Dermis microvascular lymphatic vessel endothelial cell (primary cell): ENCODE measurements around the gene GOLPH3. TPM values are rescaled to one million over a fixed set of nuclear protein-coding genes. Genes with fewer than 3 reads are reported as not detected.
"Not testable (repeated sequence)": the region's sequence is repeated elsewhere in the genome, so short reads cannot be mapped to it uniquely, and the experiment has no call there.

Experiments used
- DNase-seq, 2 donors: peaks; one replicate each; pipeline versions ENCODE4 v3.0.0 to v3.0.0-alpha.2; 2010; ENCODE audit warnings: low read depth in 2 of 2
- total RNA-seq: library from RNA; depleted of rRNA; stranded (reverse); fragments of >200 nt; gene quantifications from 2 replicates; pipeline ENCODE4 v1.2.1, GENCODE V29; 2014

GOLPH3 gene
- total RNA-seq, 1 donor from 2014 or later = 42.0 TPM

DNA sequence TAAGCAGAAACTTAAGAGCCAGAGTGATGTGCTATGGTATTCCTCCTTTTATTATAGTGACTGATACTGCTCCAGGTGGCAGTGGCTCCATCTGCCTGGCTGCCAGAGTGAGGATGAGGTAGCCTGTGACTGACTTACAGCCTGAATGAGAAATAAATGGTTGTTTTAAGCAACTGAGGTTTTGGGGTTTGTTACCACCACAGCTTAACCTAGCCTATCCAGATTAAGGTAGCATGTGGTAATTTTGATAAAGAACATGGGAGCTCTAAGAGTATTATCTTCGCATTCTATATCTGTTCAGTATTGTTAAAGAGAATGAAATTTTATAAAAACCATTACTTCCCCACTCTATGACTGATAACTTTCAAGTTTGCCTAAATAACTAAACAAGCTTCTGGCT, 39.0 kb downstream of the GOLPH3 start:
- no peak for DNase-seq

GRCh38 chr5:32132757-32133156, 41.4 kb downstream of the GOLPH3 start:
- no peak for DNase-seq

DNA sequence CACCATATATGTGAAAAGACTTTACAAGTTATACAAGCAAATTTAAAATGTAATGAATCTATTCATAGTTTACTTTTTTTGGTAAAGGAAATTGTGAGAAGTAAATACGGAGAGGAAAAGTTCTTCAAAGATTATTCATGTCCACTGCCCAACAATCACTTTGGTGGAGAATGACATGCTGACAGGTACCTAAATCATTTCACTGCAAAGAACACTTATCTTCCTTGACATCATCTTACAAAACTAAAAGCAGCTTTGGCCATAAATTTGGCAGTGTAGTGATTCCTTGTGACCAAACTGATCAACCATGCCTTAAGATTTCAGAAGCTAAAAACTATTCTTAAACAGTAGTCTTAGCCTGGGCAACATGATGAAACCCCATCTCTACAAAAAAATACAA, 42.5 kb downstream of the GOLPH3 start:
- DNase-seq = no peak

- peak in 1 of 2 donors; percentile 27 for DNase-seq
Measured at GRCh38 chr5:32130865-32131264, 43.3 kb downstream of the GOLPH3 start.

DNA sequence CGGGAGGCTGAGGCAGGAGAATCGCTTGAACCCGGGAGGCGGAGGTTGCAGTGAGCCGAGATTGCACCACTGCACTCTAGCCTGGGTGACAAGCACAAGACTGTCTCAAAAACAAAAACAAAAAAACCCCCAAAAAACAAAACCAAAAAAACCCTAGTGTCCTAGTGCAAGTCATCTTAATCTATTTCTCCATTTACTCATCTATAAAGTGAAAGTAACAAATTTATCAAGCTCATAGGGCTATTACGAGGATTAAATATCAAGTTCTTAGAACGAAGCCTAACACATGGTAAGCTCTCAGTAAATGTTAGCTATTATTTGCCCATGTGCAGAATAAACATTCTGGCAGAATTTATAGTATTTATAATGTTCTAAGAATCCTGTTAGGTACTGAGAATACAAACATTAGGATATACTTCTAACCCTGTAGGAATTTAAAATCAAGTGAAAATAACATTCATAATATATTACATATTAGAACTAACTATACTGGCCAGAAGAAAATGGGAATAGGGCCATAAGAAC, 45.0 kb downstream of the GOLPH3 start:
- DNase-seq = no peak

DNA sequence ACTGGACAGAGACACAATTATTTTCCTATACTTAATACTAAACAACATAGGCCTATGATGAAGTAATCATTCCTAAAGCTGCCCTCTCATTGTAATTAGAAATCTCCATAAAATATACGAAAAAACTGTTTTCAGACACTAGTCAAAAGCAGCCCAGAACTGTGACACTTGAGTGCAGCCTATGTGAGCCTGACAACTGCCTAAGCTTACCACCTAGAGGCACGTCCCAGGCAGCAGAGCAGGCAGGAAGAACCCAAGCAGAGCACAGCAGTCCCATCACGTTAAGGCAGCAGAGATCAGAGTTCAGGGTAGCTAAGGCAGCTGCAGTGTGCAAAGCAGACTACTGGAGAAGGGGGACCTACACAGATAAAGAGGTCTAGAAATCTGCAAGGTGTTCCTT, 46.4 kb downstream of the GOLPH3 start:
- no peak for DNase-seq

DNA sequence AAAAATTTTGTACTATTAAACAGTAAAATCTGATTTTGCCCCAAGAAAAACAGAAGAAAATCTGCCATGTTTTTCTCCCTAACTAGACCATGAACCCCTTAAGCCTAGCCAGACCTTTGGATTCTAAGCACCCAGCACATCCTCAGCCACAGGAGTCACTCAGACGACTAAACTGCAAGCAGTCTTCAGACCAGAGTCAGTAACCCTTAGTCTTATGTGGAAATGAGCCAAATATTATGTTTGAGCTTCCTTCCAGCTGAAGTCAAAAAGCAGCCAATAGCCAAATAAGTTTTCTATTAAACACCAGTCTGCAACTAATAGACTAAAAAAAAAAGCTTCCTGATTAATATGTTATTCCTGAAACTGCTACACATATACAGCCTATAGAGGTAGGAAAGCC, 47.4 kb downstream of the GOLPH3 start:
- peak in 1 of 2 donors; percentile 7 for DNase-seq

GRCh38 chr5:32123889-32124676, 50.0 kb downstream of the GOLPH3 start:
- no peak for DNase-seq

DNA sequence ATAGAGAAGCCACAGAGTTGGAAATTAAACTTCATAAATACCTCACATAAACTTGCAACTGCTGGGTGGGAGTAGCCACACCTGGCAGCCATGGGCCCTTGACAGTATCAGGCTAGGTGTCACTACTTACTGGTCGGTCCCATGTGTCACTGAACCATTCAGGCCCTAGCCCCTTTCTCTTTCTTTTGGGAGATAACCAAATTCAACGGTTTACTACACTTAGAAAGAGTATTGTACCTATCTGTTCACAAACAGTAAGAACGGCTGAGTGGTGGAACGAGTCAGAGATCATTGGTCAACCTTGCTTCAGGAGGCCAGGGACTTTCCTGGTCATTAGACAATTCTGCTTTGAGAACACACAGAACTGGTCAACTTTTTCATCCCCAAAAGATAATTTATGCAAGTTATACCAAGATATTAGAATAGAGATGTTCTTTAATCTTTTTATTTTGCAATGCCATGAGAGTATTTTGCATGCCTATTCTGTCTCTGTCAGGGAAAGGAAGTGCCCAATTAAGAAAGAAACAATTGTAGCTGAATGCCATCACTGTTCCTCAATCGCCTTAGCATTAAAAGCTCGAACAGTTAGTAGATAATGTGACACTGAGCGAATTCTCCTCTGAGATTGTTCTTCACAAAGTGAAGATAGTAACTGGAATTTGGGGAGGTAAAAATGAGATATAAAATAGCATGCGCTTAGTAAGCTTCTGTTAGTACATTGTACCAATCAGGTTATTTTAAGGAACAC, 50.9 kb downstream of the GOLPH3 start:
- DNase-seq = no peak

DNA sequence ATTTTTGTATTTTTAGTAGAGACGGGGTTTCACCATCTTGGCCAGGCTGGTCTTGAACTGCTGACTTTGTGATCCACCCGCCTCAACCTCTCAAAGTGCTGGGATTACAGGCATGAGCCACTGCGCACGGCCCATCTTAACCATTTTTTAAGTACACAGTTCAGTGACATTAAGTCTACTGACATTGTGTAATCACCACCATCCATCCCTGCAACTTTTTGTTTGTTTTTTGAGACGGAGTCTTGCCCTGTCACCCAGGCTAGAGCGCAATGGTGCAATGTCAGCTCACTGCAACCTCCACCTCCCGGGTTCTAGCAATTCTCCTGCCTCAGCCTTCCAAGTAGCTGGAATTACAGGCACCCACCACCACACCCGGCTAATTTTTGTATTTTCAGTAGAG, 55.2 kb downstream of the GOLPH3 start:
- DNase-seq = not testable (repeated sequence)

DNA sequence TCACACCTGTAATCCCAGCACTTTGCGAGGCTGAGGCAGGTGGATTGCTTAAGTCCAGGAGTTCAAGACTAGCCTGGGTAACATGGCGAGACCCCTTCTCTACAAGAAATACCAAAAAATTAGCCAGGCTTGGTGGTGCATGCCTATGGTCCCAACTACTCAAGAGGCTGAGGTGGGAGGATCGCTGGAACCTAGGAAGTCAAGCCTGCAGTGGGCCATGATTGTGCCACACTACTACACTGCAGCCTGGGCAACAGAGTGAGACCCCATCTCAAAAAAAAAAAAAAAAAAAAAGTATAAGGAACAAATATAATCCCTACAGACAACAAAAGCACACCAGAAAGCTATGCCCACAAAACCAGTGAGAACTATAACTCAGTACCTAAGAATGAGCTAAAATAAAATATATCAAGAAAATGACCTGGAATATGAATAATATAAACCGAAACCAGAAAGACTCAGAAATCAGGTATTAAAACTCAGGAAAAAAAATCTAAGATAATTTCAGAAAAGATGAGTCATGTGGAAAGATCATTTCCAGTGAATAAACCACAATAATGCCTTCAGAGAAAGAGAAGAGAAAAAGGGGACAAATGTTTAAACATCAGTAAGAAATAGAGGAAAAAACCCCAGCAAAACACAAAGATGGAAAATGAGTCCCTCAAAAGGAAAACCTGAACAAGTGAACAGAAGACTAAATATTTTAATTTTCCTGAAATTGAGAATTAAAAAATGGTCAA, 57.4 kb downstream of the GOLPH3 start:
- no peak for DNase-seq

DNA sequence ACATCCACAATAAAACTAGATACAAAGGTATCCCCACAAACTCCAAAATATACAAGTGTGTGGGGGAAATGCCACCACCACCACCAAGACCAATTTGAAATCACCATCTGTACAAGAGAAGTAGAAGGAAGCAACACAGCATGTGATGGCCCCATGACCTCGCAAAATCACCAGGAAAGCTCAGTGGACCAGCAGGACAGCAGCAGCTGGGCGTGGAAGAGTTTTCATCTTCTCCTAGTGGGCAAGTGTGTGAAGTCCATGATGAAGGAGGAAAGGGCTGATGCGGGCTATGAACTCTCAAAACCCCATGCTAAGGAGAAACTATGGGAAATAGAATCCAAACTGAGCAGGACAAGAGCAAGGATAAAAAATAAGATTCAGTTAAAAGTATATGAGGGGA, 58.1 kb downstream of the GOLPH3 start:
- no peak for DNase-seq

DNA sequence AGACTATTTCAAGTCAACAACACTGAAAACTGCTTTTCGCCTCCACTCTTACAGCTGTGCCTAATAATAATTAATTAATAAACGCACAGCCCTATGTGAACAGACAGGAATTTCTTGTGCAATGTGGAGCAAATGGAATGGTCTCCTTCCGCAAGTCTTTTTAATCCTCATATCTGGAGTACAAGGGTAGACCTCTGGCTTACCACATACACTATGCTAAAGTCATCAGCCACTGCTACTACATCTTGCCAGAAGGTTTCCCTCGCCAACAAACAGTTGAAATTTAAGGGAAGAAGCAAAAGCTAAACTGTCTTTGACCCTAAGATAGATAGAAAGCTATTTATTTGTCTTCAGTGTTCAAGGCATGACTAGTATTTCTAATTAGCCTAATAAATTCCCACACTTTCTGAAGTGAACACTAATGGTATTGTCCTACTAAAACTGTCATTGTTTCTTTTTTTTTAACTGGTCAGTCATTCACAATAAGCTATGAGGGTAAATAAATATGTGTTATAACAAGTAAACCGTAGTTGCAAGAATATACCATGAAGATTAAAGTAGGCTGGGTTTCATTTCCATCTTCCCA, 63.9 kb downstream of the GOLPH3 start:
- no peak for DNase-seq

- DNase-seq = peak in 1 of 2 donors; percentile 68
Measured at GRCh38 chr5:32109236-32109635, 64.9 kb downstream of the GOLPH3 start.

DNA sequence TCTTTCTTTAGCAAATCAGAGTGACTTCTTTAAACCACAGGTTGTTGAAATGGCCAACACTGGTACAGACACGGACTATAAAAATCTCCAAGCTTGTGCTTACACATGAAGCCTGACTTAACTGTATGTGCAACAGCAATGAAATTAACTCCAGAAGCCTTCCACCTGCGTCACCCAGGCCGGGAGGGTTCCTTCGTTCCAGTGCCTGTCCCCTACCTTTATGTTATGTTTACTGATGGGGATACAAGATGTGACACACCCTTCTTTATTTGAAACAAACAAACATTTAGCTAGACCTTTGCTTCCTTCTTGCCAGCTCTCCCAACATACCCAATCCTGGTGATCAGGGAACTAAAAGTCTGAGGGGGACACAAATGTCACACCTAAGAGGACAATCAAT, 66.0 kb downstream of the GOLPH3 start:
- no peak for DNase-seq

- DNase-seq = no peak
Measured at GRCh38 chr5:32107291-32107690, 66.8 kb downstream of the GOLPH3 start.

DNA sequence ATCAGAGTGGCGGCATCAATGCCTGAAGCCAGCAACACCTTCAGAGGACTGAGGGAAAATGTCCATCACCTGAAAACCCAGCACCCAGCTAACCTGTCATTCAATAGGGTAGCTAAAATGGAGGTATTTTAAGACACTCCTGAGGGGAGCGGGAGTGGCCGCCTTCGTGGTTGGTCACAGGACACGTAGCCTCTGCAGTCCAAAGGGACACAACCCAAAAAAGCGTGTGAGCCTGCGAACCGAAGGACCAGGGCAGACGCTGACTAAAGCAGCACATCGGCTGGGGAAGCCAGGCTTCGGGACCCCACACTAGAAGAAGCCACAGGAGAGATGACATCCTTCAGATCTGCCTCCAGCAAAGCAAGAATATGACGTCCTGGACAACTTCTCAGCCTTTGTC, 70.6 kb downstream of the GOLPH3 start:
- no peak for DNase-seq

DNA sequence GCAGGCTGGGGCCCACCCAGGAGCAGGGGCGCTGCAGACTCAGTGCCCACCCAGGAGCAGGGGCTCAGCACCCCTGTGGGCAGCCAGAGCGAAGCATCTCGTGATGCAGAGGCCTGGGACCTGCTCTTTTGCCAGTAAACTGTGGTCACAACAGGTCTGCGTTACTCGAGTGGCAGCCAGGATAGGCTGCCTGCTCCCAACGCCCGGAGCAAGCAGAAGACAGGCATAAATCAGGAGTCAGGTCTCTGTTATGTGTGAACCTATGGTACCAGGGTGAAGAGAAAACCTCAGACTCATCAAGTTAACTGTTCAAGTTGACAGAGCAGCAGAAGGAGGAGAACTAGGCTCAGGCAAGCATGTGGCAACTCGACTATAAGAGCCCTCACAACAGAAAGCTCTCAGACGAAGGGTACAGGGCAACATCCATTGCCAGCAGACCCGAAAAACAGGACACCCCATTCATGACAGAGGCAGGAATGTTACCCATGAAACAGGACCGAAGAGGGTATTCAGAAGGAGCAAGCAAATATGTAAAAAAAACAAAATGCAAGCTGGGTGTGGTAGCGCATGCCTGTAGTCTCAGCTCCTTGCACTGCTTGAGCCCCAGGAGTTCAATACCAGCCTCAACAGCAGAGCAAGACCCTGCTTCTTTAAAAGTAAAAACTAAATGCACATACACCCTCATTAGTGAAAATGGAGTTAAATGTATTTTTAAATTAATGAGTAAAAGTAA, 71.7 kb downstream of the GOLPH3 start:
- no peak for DNase-seq

DNA sequence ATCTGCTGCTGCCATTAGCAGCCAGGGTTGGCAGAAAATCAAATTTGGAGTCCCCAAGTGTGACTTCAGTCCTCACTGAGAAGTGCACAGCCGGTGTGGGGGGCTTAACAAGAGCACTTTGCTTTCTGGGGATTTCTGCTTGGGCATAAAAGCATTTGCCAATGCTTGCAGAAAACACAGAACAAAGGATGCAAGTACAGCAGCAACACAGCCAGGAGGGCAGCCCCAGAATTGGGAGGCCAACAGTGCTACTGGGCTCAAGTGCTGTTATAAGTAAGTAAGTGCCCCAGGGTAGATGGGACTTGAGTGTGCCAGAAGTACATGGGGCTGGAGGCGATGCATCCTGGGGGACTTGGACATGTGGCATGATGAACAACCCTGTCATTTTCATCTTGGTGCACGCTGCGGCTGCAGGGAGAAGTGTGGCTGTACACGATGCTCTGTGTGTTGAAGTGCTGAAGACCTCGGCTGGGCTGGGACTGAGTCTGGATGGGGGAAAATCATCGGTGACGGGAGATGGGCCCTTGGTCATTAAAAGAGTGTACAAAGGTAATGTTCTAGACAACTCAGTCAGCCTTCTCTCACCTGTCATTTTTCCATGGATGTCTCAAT, 73.3 kb downstream of the GOLPH3 start:
- DNase-seq = no peak

GRCh38 chr5:32100230-32100629, 73.9 kb downstream of the GOLPH3 start:
- DNase-seq = peak in 1 of 2 donors; percentile 58
